ENCODE data around the gene PDE11A.

PDE11A gene

DNA sequence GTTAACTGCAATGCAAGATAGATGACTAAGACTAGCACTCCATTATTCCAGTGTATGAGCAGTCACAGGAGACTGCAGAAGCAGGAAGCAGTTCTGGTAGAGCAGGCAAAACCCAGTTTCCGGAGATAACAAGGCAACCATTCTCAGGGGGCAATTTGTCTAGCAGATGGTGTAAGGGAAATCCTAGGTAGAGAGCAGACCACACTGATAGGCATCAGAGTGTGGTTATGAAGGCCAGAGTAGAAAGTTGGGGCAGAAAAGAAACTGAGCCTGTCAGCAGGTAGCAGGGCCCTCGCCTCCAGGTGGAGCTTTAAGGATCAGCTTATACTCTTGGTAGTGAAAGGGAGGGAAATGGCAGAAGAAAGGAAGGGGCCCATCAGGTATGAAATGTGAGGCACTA lies 164.4 kb downstream of the PDE11A start:
- DNase-seq (ENCODE audit: extremely low read depth, low read depth), result no peak
- TF ChIP-seq, protein P1, sequence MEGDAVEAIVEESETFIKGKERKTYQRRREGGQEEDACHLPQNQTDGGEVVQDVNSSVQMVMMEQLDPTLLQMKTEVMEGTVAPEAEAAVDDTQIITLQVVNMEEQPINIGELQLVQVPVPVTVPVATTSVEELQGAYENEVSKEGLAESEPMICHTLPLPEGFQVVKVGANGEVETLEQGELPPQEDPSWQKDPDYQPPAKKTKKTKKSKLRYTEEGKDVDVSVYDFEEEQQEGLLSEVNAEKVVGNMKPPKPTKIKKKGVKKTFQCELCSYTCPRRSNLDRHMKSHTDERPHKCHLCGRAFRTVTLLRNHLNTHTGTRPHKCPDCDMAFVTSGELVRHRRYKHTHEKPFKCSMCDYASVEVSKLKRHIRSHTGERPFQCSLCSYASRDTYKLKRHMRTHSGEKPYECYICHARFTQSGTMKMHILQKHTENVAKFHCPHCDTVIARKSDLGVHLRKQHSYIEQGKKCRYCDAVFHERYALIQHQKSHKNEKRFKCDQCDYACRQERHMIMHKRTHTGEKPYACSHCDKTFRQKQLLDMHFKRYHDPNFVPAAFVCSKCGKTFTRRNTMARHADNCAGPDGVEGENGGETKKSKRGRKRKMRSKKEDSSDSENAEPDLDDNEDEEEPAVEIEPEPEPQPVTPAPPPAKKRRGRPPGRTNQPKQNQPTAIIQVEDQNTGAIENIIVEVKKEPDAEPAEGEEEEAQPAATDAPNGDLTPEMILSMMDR (IDR thresholded peaks at IDR 0.05; ENCODE audit: low read depth, low read length), result no peak

DNA sequence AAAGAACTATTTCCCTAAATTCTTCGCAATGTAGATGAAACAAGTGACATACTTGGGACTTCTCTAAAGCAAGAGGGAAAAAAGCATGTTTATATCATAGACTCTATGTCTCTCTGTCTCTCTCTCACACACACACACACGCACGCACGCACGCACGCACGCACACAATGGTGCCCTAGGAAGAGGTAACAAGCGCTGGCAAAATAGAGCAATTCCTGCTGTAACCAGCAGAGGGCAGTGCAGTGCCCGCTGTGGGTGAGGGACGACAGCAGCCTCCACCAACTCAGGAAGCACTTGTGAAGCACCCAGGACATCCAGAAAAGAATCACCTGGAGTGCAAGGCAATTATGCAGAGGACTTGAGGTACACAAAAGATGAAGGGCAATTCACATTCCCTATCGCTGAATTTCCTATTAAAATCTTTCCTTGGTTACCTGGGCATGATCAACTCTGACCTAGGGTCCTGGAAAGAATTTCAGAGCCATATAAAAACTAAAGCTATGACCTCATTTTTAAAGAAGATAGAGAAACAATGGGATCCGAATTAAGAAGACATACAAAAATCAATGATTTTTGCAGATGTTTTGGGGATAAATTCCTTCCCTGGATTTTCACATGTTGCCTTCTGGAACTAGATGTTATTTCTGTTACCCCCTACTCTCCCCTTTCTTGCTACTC lies 166.4 kb downstream of the PDE11A start:
- no peak for DNase-seq (ENCODE audit: extremely low read depth, low read depth)

GRCh38 chr2:177905640-177906039 lies 166.9 kb downstream of the PDE11A start:
- TF ChIP-seq, protein P1 (IDR thresholded peaks at IDR 0.05; ENCODE audit: low read depth, low read length), result no peak
- DNase-seq (ENCODE audit: extremely low read depth, low read depth), result no peak

More for the DNA sequence above, 166.4 kb downstream of the PDE11A start:
- TF ChIP-seq, protein P1 (IDR thresholded peaks at IDR 0.05; ENCODE audit: low read depth, low read length), result peak; percentile 93

- DNase-seq (ENCODE audit: extremely low read depth, low read depth), result no peak
- TF ChIP-seq, protein P1 (IDR thresholded peaks at IDR 0.05; ENCODE audit: low read depth, low read length), result no peak
These were observed 170.0 kb downstream of the PDE11A start for GRCh38 chr2:177902395-177903163.

DNA sequence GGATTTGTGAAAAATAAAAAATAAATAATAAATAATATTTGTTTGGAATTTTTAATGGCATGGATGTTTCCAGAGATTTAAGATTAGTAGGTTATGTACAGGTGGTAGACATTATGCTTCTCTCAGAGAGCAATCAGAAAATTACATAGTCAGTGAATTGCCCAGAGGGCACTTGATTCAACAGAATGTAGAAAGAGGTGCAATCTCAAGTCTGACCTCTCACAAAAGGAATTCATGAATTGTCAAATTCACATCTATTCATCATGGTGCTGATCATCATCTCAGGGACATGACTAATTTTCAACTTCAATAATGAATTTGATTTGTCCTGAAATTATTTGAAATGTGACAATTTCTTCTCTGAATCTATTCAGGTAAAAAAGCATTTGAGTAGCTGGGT lies 172.5 kb downstream of the PDE11A start:
- DNase-seq (ENCODE audit: extremely low read depth, low read depth), result no peak
- TF ChIP-seq, protein P1 (IDR thresholded peaks at IDR 0.05; ENCODE audit: low read depth, low read length), result no peak

GRCh38 chr2:177897278-177897677 lies 175.3 kb downstream of the PDE11A start:
- TF ChIP-seq, protein P1 (IDR thresholded peaks at IDR 0.05; ENCODE audit: low read depth, low read length), result no peak
- no peak for DNase-seq (ENCODE audit: extremely low read depth, low read depth)

GRCh38 chr2:177896587-177896986 lies 176.0 kb downstream of the PDE11A start:
- DNase-seq (ENCODE audit: extremely low read depth, low read depth), result no peak
- TF ChIP-seq, protein P1 (IDR thresholded peaks at IDR 0.05; ENCODE audit: low read depth, low read length), result no peak

Data from AG09319 (cell line).